ENCODE results near the gene ARL11. TPM values are rescaled to one million over a fixed set of nuclear protein-coding genes. Genes with fewer than 3 reads are reported as not detected.

The ARL11 gene
- total and polyA plus RNA-seq, 2 experiments from 2014 or later: not detected

DNA sequence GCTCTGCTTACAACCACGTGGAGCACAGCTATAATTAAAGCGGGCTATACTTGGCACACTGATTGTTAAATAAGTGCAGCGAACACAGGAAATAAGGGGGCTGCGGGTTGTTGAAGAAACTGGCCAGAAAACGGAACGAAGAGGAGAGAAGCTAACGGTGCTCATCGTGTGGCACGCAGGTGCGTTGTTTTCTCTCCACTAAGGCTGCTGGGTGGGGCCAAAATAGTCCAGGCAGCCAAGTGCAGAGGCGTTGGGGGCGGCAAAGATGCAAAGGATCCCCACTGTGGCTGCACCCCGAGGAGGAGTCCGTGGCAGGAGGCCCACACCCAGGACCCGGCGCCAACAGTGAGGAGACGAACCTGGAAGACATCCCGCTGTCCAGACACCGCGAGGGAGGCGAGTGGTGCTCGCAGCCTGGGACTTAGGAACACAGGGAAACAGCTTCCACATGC is 8.1 kb upstream of the ARL11 start:
- H2AFZ ChIP-seq: peak overlapping the region; percentile 53
- no peaks in the 10 kb centered on the region for H3K36me3 ChIP-seq (ENCODE audit: low read depth)
- 0 out of 2 replicates have a peak, but pooled peaks cover 4% of the 10 kb centered on the region for H3K4me1 ChIP-seq (ENCODE audit: insufficient read depth)
- peak; percentile 22 for DNase-seq
- H3K9me2 ChIP-seq (ENCODE audit: insufficient read depth): no peaks in the 10 kb centered on the region
- no peaks in the 10 kb centered on the region for H4K20me1 ChIP-seq (ENCODE audit: insufficient read depth)
- H3K27me3 ChIP-seq (replicated peaks; ENCODE audit: insufficient read depth): no peaks in the 10 kb centered on the region
- no peak overlapping the region for H3K27ac ChIP-seq
- peak overlapping the region; percentile 28 for H3K4me2 ChIP-seq (ENCODE audit: unreplicated experiment)
- peaks cover 7% of the 10 kb centered on the region; the same call in 1 of the 2 replicates for H3F3A ChIP-seq (ENCODE audit: insufficient read depth)
- no peaks in the 10 kb centered on the region for H3K79me2 ChIP-seq (ENCODE audit: insufficient read depth)
- 32 to 33% methylated on average over 22 of the region's 22 CpGs for WGBS, 2 experiments (ENCODE audit: low coverage in 1 of 2, low lambda C conversion rate in 2 of 2, missing lambda C conversion rate in 2 of 2)
- TF ChIP-seq EZH2phosphoT487 (IDR thresholded peaks at IDR 0.05; ENCODE audit: insufficient read depth, low read depth) (no peak), EZH2 (IDR thresholded peaks at IDR 0.05; ENCODE audit: insufficient read depth, poor library complexity, severe bottlenecking) (no peak)
- no peak overlapping the region for H3K9ac ChIP-seq
- in situ Hi-C loops (cut with MboI): no loop called here
- peak overlapping the region; percentile 42 for H3K4me3 ChIP-seq
- no peaks in the 10 kb centered on the region for H3K9me3 ChIP-seq (ENCODE audit: low read depth)

- no peak overlapping the region for H3K27ac ChIP-seq
- H3K4me2 ChIP-seq (ENCODE audit: unreplicated experiment): no peak overlapping the region
- no peak overlapping the region for H3K4me3 ChIP-seq
- H3K9me2 ChIP-seq (ENCODE audit: insufficient read depth): no peaks in the 10 kb centered on the region
- no peak for DNase-seq
- no peaks in the 10 kb centered on the region for H4K20me1 ChIP-seq (ENCODE audit: insufficient read depth)
- H3K9ac ChIP-seq: no peak overlapping the region
- H2AFZ ChIP-seq: no peak overlapping the region
- in situ Hi-C loops (cut with MboI): no loop called here
- no peaks in the 10 kb centered on the region for H3K9me3 ChIP-seq (ENCODE audit: low read depth)
- H3K4me1 ChIP-seq (ENCODE audit: insufficient read depth): no peaks in the 10 kb centered on the region
- WGBS, 2 experiments (ENCODE audit: low coverage in 1 of 2, low lambda C conversion rate in 2 of 2, missing lambda C conversion rate in 2 of 2): 65 to 67% methylated on average over 11 of the region's 11 CpGs
- H3F3A ChIP-seq (ENCODE audit: insufficient read depth): no peaks in the 10 kb centered on the region
- H3K27me3 ChIP-seq (replicated peaks; ENCODE audit: insufficient read depth): no peaks in the 10 kb centered on the region
- H3K36me3 ChIP-seq (ENCODE audit: low read depth): no peaks in the 10 kb centered on the region
- no peaks in the 10 kb centered on the region for H3K79me2 ChIP-seq (ENCODE audit: insufficient read depth)
- TF ChIP-seq EZH2 (IDR thresholded peaks at IDR 0.05; ENCODE audit: insufficient read depth, poor library complexity, severe bottlenecking): no peak
- no peak for TF ChIP-seq EZH2phosphoT487 (IDR thresholded peaks at IDR 0.05; ENCODE audit: insufficient read depth, low read depth)
Observed at GRCh38 chr13:49622174-49622946, 5.9 kb upstream of the ARL11 start.

DNA sequence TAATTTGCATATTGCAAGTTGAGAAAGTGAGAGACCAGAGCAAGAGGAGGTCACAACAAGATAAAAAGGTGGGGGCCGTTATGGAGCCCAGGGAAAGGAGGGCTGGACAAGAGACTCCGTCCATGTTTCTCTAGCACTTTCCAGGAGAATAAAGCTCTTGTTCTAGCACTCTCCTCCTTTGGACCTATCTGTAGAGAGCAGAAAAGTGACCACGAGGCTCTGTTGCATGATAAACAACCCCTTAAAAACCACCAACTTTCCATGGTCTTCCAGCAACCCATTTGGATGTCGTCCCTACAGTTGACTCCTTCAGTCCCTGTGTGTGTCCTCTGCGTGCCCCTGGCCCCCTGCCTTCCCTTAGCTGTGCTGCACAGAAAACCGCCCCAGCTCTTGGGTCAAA is 4.1 kb upstream of the ARL11 start:
- no peaks in the 10 kb centered on the region for H3F3A ChIP-seq (ENCODE audit: insufficient read depth)
- in situ Hi-C loops (cut with MboI): no loop called here
- H3K27me3 ChIP-seq (replicated peaks; ENCODE audit: insufficient read depth): no peaks in the 10 kb centered on the region
- H3K4me3 ChIP-seq: no peak overlapping the region
- no peak overlapping the region for H3K9ac ChIP-seq
- H3K4me1 ChIP-seq (ENCODE audit: insufficient read depth): no peaks in the 10 kb centered on the region
- H4K20me1 ChIP-seq (ENCODE audit: insufficient read depth): no peaks in the 10 kb centered on the region
- H3K4me2 ChIP-seq (ENCODE audit: unreplicated experiment): no peak overlapping the region
- no peak overlapping the region for H2AFZ ChIP-seq
- no peak for DNase-seq
- H3K36me3 ChIP-seq (ENCODE audit: low read depth): no peaks in the 10 kb centered on the region
- no peaks in the 10 kb centered on the region for H3K9me2 ChIP-seq (ENCODE audit: insufficient read depth)
- no peak overlapping the region for H3K27ac ChIP-seq
- 85 to 86% methylated on average over 6 of the region's 6 CpGs for WGBS, 2 experiments (ENCODE audit: low coverage in 1 of 2, low lambda C conversion rate in 2 of 2, missing lambda C conversion rate in 2 of 2)
- TF ChIP-seq EZH2phosphoT487 (IDR thresholded peaks at IDR 0.05; ENCODE audit: insufficient read depth, low read depth) (no peak), EZH2 (IDR thresholded peaks at IDR 0.05; ENCODE audit: insufficient read depth, poor library complexity, severe bottlenecking) (no peak)
- no peaks in the 10 kb centered on the region for H3K79me2 ChIP-seq (ENCODE audit: insufficient read depth)
- no peaks in the 10 kb centered on the region for H3K9me3 ChIP-seq (ENCODE audit: low read depth)

GRCh38 chr13:49625392-49626079 is 2.8 kb upstream of the ARL11 start:
- no peak overlapping the region for H3K4me3 ChIP-seq
- H3K4me1 ChIP-seq (ENCODE audit: insufficient read depth): no peaks in the 10 kb centered on the region
- no peak overlapping the region for H2AFZ ChIP-seq
- no peaks in the 10 kb centered on the region for H3F3A ChIP-seq (ENCODE audit: insufficient read depth)
- no peaks in the 10 kb centered on the region for H3K27me3 ChIP-seq (replicated peaks; ENCODE audit: insufficient read depth)
- no peak overlapping the region for H3K27ac ChIP-seq
- H3K9me3 ChIP-seq (ENCODE audit: low read depth): no peaks in the 10 kb centered on the region
- no peaks in the 10 kb centered on the region for H3K36me3 ChIP-seq (ENCODE audit: low read depth)
- H3K9ac ChIP-seq: no peak overlapping the region
- no peaks in the 10 kb centered on the region for H4K20me1 ChIP-seq (ENCODE audit: insufficient read depth)
- H3K4me2 ChIP-seq (ENCODE audit: unreplicated experiment): no peak overlapping the region
- no peaks in the 10 kb centered on the region for H3K9me2 ChIP-seq (ENCODE audit: insufficient read depth)
- no peak for DNase-seq
- no peaks in the 10 kb centered on the region for H3K79me2 ChIP-seq (ENCODE audit: insufficient read depth)
- in situ Hi-C loops (cut with MboI): no loop called here
- TF ChIP-seq EZH2phosphoT487 (IDR thresholded peaks at IDR 0.05; ENCODE audit: insufficient read depth, low read depth) (no peak), EZH2 (IDR thresholded peaks at IDR 0.05; ENCODE audit: insufficient read depth, poor library complexity, severe bottlenecking) (no peak)
- WGBS, 2 experiments (ENCODE audit: low coverage in 1 of 2, low lambda C conversion rate in 2 of 2, missing lambda C conversion rate in 2 of 2): 80% methylated on average over 12 of the region's 12 CpGs

Data from GM23248 (cell line).